K562 (cell line): ENCODE data around the gene MIEF2. TPM values are rescaled to one million over a fixed set of nuclear protein-coding genes. Genes with fewer than 3 reads are reported as not detected.

Experiments
- ATAC-seq: fragments of 200-7000 bp; cut with Tn5 transposase; 3 replicates; pipeline ENCODE4 v1.9.1; 2020; ENCODE audit warnings: moderate library complexity
- BruUV-seq: library from RNA; stranded (reverse); fragments of 400-500 nt; replicated peaks from 2 replicates; lab custom pipeline; 2021; lab: Mats Ljungman, UMichigan
- CTCF ChIA-PET: fragments of 300-600 bp; formaldehyde crosslinking; extraction: SDS; loops from one replicate; lab custom pipeline; 2021; ENCODE audit warnings: low intra/inter-chr PET ratio; lab: Yijun Ruan, JAX
- POLR2A ChIA-PET: fragments of 300-600, 350-650 bp; sonication (Branson Sonifier 250); formaldehyde crosslinking; extraction: SDS; loops from one replicate; lab custom pipeline; 2021; ENCODE audit warnings: antibody characterized with exemption, inconsistent platforms; lab: Yijun Ruan, JAX
- DNase-seq, 4 experiments: peaks; one replicate each; pipeline versions ENCODE4 v3.0.0 to v3.0.0-alpha.2; 2011 to 2018; ENCODE audit warnings: low spot score in 3 of 4, mixed read lengths in 3 of 4; ENCODE audit errors: extremely low read depth in 1 of 4
- FAIRE-seq: peaks from 2 replicates; lab custom pipeline; 2011; peaks lifted over from hg19 to GRCh38; lab: Jason Lieb, UNC
- H2AFZ ChIP-seq: 2 replicates; pipeline ENCODE4 v1.6.0; 2011; ENCODE audit warnings: low read depth, low read length, control low read depth, inconsistent platforms
- H3K27ac ChIP-seq: fragments of 200-600 bp; 3 replicates; pipeline ENCODE4 v1.8.0; 2011; ENCODE audit warnings: low read depth, mild to moderate bottlenecking, control low read depth, inconsistent platforms, low read length, moderate library complexity, mixed read lengths; ENCODE audit errors: extremely low read depth
- H3K27me3 ChIP-seq, 2 experiments: fragments of 300-600 bp in 1 of 2; 2 replicates in 1 of 2; 3 replicates in 1 of 2; pipeline versions ENCODE4 v1.6.0 to v1.8.0; 2011; ENCODE audit warnings: inconsistent platforms in 2 of 2, low read length in 2 of 2, mild to moderate bottlenecking in 1 of 2, mixed read lengths in 1 of 2, moderate library complexity in 1 of 2; ENCODE audit not compliant: control insufficient read depth in 2 of 2, insufficient read depth in 2 of 2
- H3K36me3 ChIP-seq: fragments of 300-600 bp; 3 replicates; pipeline ENCODE4 v1.8.0; 2011; ENCODE audit warnings: mild to moderate bottlenecking, low read length, inconsistent platforms; ENCODE audit not compliant: control insufficient read depth, insufficient read depth
- H3K4me1 ChIP-seq, 2 experiments: fragments of 200-600 bp in 1 of 2; replicated peaks in 1 of 2; 2 replicates in 1 of 2; 3 replicates in 1 of 2; pipeline versions ENCODE4 v1.5.1 to v1.8.0; 2011; ENCODE audit warnings: inconsistent platforms in 2 of 2, low read length in 2 of 2, mild to moderate bottlenecking in 1 of 2, mixed read lengths in 1 of 2, moderate library complexity in 1 of 2; ENCODE audit not compliant: control insufficient read depth in 2 of 2, insufficient read depth in 2 of 2
- H3K4me2 ChIP-seq: 2 replicates; pipeline ENCODE4 v1.6.1; 2011; ENCODE audit warnings: low read length, control low read depth, inconsistent platforms, mixed read lengths; ENCODE audit not compliant: insufficient read depth
- H3K4me3 ChIP-seq: fragments of 200-600 bp; sonication (generic), shearing (Covaris generic); 2 replicates; pipeline ENCODE4 v1.5.1; 2016; ENCODE audit warnings: control low read depth, inconsistent platforms
- H3K79me2 ChIP-seq: fragments of 200-600 bp; 3 replicates; pipeline ENCODE4 v1.8.0; 2011; ENCODE audit warnings: low read length, inconsistent platforms; ENCODE audit not compliant: control insufficient read depth, insufficient read depth
- H3K9ac ChIP-seq, 2 experiments: 2 replicates each; pipeline versions ENCODE4 v1.6.0 to v1.6.1; 2011; ENCODE audit warnings: low read depth in 2 of 2, low read length in 2 of 2, control low read depth in 1 of 2, inconsistent platforms in 1 of 2, mild to moderate bottlenecking in 1 of 2, mixed read lengths in 1 of 2; ENCODE audit not compliant: insufficient read depth in 1 of 2
- H3K9me1 ChIP-seq: one replicate; pipeline ENCODE4 v1.6.0; 2011; ENCODE audit warnings: inconsistent platforms, mild to moderate bottlenecking, low read length, moderate library complexity; ENCODE audit not compliant: control insufficient read depth, insufficient read depth
- H3K9me3 ChIP-seq: replicated peaks from 2 replicates; pipeline ENCODE4 v1.5.1; 2011; ENCODE audit warnings: low read depth, low read length, inconsistent platforms; ENCODE audit not compliant: control insufficient read depth, insufficient read depth
- H4K20me1 ChIP-seq: replicated peaks from 2 replicates; pipeline ENCODE4 v1.6.1; 2011; ENCODE audit warnings: low read length, inconsistent platforms, mixed read lengths; ENCODE audit not compliant: control insufficient read depth, insufficient read depth
- CCNT2 ChIP-seq: IDR thresholded peaks from 2 replicates; pipeline ENCODE4 v1.6.1; 2011; ENCODE audit warnings: borderline replicate concordance, low read depth, mild to moderate bottlenecking, moderate library complexity, mixed read lengths, low read length; ENCODE audit not compliant: insufficient read length; ENCODE audit errors: extremely low read depth
- ERF ChIP-seq: fragments of 450-650 bp; formaldehyde crosslinking; IDR thresholded peaks from 2 replicates; pipeline ENCODE4 v1.4.0; 2020; ENCODE audit warnings: mild to moderate bottlenecking, mixed read lengths
- ETS2 ChIP-seq: IDR thresholded peaks from 2 replicates; pipeline ENCODE4 v1.6.1; 2016; ENCODE audit warnings: borderline replicate concordance, missing genetic modification characterization, mild to moderate bottlenecking, moderate library complexity, missing compliant biosample characterization; ENCODE audit not compliant: poor library complexity, severe bottlenecking
- HLTF ChIP-seq: fragments of 450-650 bp; IDR thresholded peaks from 2 replicates; pipeline ENCODE4 v1.6.1; 2016
- MYC ChIP-seq, 2 experiments: fragments of 250-450 bp in 1 of 2; sonication (Bioruptor Pico) in 1 of 2; IDR thresholded peaks; 2 replicates each; pipeline versions ENCODE4 v1.5.1 to v1.6.1; 2012 to 2021; ENCODE audit warnings: low read depth in 2 of 2, borderline replicate concordance in 1 of 2, improper control_type of control experiment in 1 of 2, low read length in 1 of 2, mild to moderate bottlenecking in 1 of 2, moderate library complexity in 1 of 2
- PKNOX1 ChIP-seq: fragments of 450-650 bp; IDR thresholded peaks from 2 replicates; pipeline ENCODE4 v1.6.1; 2016
- POLR2G ChIP-seq: fragments of 200-400 bp; formaldehyde crosslinking; IDR thresholded peaks from 2 replicates; pipeline ENCODE4 v1.6.1; 2017; ENCODE audit warnings: low read depth, mild to moderate bottlenecking, antibody characterized with exemption, low read length, moderate library complexity
- RBFOX2 ChIP-seq: fragments of 200-400 bp; formaldehyde crosslinking; IDR thresholded peaks from 2 replicates; pipeline ENCODE4 v1.6.1; 2017; ENCODE audit warnings: low read depth, mild to moderate bottlenecking, low read length, moderate library complexity
- ZBTB40 ChIP-seq, 2 experiments: fragments of 450-650 bp in 1 of 2; sonication (generic) in 1 of 2; formaldehyde crosslinking in 1 of 2; IDR thresholded peaks; 2 replicates each; pipeline versions ENCODE4 v1.7.1 to v1.9.0; 2016 to 2022; ENCODE audit warnings: inconsistent platforms in 1 of 2, mild to moderate bottlenecking in 1 of 2, missing genetic modification reagents in 1 of 2
- ZFX ChIP-seq: sonication (generic); formaldehyde crosslinking; IDR thresholded peaks from 2 replicates; pipeline ENCODE4 v1.8.0; 2022; ENCODE audit warnings: mild to moderate bottlenecking, missing genetic modification reagents, moderate library complexity
- WGBS: fragments of 100-300 bp; shearing (Covaris generic); methylation state at CpG from one replicate; pipeline ENCODE4 v1.1.6; 2016; ENCODE audit warnings: low coverage, mixed read lengths; ENCODE audit not compliant: insufficient coverage; ENCODE audit errors: missing lambda C conversion rate; 5-methylcytosine and 5-hydroxymethylcytosine counted together
- in situ Hi-C: fragments of 300-500 bp; cut with MboI; formaldehyde crosslinking; loops from 4 replicates; pipeline ENCODE4 v1.15.0; 2018; ENCODE audit warnings: inconsistent platforms, mixed read lengths
- intact Hi-C: fragments of 100-400 bp; cut with micrococcal nuclease; formaldehyde crosslinking; loops from 2 replicates; pipeline ENCODE4 v1.14.2; 2022
- polyA plus RNA-seq, 8 experiments: library from polyadenylated mRNA; depleted of rRNA in 4 of 8; stranded (reverse) in 5 of 8; unstranded in 3 of 8; fragments of >200 nt; fragmentation: Nextera tagmentation in 2 of 8; fragmentation: Illumina TruSeq in 1 of 8; extraction: Ambion mirVana in 2 of 8; extraction: Trizol in 1 of 8; gene quantifications; 2 replicates each; pipeline versions ENCODE4 v1.2.1 to v1.2.3, GENCODE V29; 2011 to 2014; ENCODE audit warnings: inconsistent platforms in 1 of 8, missing spikeins in 1 of 8
- total RNA-seq, 7 experiments: library from RNA; depleted of rRNA in 6 of 7; stranded (reverse); fragments of >200 nt in 6 of 7; fragmentation: Illumina TruSeq in 2 of 7; extraction: Trizol in 2 of 7; gene quantifications; 2 replicates each; pipeline versions ENCODE4 v1.2.1 to v1.2.3, GENCODE V29; 2011 to 2021; ENCODE audit warnings: low replicate concordance in 1 of 7

MIEF2 gene
- total and polyA plus RNA-seq, 9 of the 15 experiments (the other 6 are each of a cell fraction or from before 2014, with no cell fraction given), result 0.10 to 8.2 (median 2.4) TPM

- Histone ChIP-seq H2AFZ (peak overlapping the region; percentile 81), H3K9ac (peak overlapping the region; percentile 73 to 92), H3K4me3 (peak overlapping the region; percentile 65), H3K79me2 (peaks cover 8% of the 10 kb centered on the region; the same call in 2 of the 3 replicates), H3K27me3 (no peaks in the 10 kb centered on the region), H3K4me1 (peaks cover 4 to 39% of the 10 kb centered on the region in 2 experiments; a peak in 3 of 5 replicates), H3K27ac (peak overlapping the region; percentile 48; the same call in 2 of the 3 replicates), H3K4me2 (peak overlapping the region; percentile 85), H3K9me3 (no peaks in the 10 kb centered on the region), H3K9me1 (peaks cover 3% of the 10 kb centered on the region), H4K20me1 (no peaks in the 10 kb centered on the region), H3K36me3 (no peaks in the 10 kb centered on the region)
- ATAC-seq (peak; percentile 35), DNase-seq (peak; percentile 31 to 71 (median 52)), FAIRE-seq (peak; percentile 70)
- CTCF ChIA-PET, result no interaction called here
- WGBS, result 0% methylated on average over 9 of the region's 57 CpGs
- BruUV-seq, result no TSS peak
- intact Hi-C loops, result no loop called here
- in situ Hi-C loops, result no loop called here
- POLR2A ChIA-PET, result no interaction called here
- TF ChIP-seq ETS2 (tag) (no peak), MYC (IDR thresholded peaks at IDR 0.05; ENCODE audit: low read depth, low read length) (0 out of 2 replicates have a peak, but pooled peaks have one; percentile 14), MYC (CRISPR knock-in tag; IDR thresholded peaks at IDR 0.05; ENCODE audit: borderline replicate concordance, low read depth) (no peak), RBFOX2 (0 out of 2 replicates have a peak, but pooled peaks have one; percentile 22), ZBTB40 (IDR thresholded peaks at IDR 0.05) (no peak), ZBTB40 (CRISPR knock-in tag; IDR thresholded peaks at IDR 0.05) (no peak), ERF (CRISPR knock-in tag) (no peak), ZFX (CRISPR knock-in tag) (0 out of 2 replicates have a peak, but pooled peaks have one; percentile 1), PKNOX1 (0 out of 2 replicates have a peak, but pooled peaks have one; percentile 7), CCNT2 (peak; percentile 0), POLR2G (peak; percentile 67), HLTF (no peak)
Observed at GRCh38 chr17:18225642-18226283, 34.7 kb upstream of the MIEF2 start.
